ENCODE measurements around the gene TRABD.

Gene TRABD

GRCh38 chr22:50148166-50148500 lies 37.6 kb upstream of the TRABD start:
- no peak for DNase-seq (ENCODE audit: low read depth in 2 of 2)
- no peak overlapping the region for H3K4me3 ChIP-seq (replicated peaks in 1 of 2; ENCODE audit: low read depth in 2 of 2, low read length in 2 of 2)
- TF ChIP-seq, protein P1, sequence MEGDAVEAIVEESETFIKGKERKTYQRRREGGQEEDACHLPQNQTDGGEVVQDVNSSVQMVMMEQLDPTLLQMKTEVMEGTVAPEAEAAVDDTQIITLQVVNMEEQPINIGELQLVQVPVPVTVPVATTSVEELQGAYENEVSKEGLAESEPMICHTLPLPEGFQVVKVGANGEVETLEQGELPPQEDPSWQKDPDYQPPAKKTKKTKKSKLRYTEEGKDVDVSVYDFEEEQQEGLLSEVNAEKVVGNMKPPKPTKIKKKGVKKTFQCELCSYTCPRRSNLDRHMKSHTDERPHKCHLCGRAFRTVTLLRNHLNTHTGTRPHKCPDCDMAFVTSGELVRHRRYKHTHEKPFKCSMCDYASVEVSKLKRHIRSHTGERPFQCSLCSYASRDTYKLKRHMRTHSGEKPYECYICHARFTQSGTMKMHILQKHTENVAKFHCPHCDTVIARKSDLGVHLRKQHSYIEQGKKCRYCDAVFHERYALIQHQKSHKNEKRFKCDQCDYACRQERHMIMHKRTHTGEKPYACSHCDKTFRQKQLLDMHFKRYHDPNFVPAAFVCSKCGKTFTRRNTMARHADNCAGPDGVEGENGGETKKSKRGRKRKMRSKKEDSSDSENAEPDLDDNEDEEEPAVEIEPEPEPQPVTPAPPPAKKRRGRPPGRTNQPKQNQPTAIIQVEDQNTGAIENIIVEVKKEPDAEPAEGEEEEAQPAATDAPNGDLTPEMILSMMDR (IDR thresholded peaks at IDR 0.05; ENCODE audit: low read depth, low read length) = no peak

DNA sequence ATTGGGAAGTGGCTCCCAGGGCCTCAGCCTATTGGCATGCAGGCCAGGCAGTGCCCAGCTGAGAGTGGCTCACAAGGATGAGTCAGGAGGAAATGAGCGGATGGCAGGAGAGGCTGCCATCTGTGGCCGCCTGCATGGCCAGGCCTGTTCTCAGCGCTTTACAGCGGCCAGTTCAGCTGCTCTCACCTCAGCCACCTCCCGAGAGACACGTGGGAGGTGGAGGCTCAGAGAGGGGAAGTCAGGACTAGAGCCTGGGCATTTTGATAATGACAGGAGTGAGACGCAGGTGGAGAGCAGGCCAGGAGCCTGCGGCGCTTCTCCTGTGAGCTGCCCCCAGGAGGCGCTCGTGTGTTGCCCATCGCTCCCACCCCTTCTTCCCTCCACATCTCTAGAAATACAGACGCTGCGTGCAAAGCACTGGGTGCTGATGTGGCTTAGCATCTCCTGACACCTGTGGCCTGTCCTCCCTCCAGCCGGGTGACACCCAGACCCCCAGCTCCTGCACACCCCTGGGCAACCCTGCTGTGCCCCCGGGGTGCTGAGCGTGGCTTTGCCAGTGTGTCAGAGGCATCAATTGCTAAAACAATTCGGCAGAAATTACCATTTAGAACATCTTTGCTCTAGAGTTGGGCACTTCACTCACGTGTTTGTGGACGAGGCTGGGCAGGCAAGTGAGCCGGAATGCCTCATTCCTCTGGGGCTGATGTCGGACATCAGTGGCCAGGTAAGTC lies 36.6 kb upstream of the TRABD start:
- H3K4me3 ChIP-seq (replicated peaks in 1 of 2; ENCODE audit: low read depth in 2 of 2, low read length in 2 of 2) = no peak overlapping the region
- TF ChIP-seq, protein P1 (IDR thresholded peaks at IDR 0.05; ENCODE audit: low read depth, low read length) = peak; percentile 79
- peak; percentile 56 for DNase-seq (ENCODE audit: low read depth in 2 of 2)

GRCh38 chr22:50150161-50151129 lies 35.3 kb upstream of the TRABD start:
- TF ChIP-seq, protein P1 (IDR thresholded peaks at IDR 0.05; ENCODE audit: low read depth, low read length) = no peak
- DNase-seq (ENCODE audit: low read depth in 2 of 2) = no peak

DNA sequence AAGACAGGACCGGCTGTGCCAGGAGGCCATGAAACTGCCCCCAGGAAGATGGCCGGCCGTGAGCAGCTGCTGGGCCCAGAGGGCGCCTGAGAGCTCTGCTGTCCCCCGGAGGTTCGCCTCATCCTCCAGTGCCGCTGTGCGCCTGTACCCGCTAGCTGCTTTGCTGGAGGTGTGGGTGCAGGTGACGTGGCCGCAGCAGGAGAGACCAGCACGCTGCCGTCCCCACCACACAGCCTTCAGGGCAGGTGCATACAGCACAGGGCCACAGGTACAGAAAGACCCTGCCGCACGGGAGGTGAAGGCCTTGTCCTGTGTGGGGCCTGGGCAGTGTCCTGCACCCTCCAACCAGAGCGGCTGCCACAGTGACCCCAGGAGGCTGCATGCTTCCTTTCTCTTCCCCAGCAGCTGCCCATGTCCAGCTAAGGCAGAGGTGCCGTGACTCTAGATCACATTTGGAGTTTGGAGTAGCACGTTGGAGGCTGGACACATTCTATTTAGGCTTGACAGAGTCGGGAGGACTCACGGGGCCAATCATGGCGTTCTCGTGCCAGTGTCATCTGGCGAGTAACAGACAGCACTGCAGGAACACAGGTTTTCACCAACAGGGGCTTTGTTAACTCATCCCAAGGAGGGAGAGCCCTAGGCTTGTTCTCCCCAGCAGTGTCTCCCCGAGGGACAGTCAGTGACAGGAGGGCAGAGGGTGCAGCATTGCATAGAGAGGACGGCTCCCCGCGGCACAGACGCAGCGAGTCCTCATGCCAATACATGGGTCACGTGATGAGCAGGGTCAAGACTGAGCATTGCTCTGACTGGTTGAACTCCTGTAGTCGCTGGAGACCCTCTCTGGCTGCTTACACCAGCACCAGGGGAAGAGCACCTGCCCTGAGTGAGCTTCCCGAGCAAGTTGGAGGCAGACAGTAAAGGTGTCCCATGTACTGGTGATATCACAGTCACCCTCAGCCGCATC lies 33.9 kb upstream of the TRABD start:
- no peak for DNase-seq (ENCODE audit: low read depth in 2 of 2)
- TF ChIP-seq, protein P1 (IDR thresholded peaks at IDR 0.05; ENCODE audit: low read depth, low read length) = no peak
- no peak overlapping the region for H3K4me3 ChIP-seq (replicated peaks in 1 of 2; ENCODE audit: low read depth in 2 of 2, low read length in 2 of 2)

More at GRCh38 chr22:50150161-50151129, 35.3 kb upstream of the TRABD start:
- no peak overlapping the region for H3K4me3 ChIP-seq (replicated peaks in 1 of 2; ENCODE audit: low read depth in 2 of 2, low read length in 2 of 2)

GRCh38 chr22:50153056-50153755 lies 32.5 kb upstream of the TRABD start:
- DNase-seq (ENCODE audit: low read depth in 2 of 2) = no peak
- no peak overlapping the region for H3K4me3 ChIP-seq (replicated peaks in 1 of 2; ENCODE audit: low read depth in 2 of 2, low read length in 2 of 2)
- TF ChIP-seq, protein P1 (IDR thresholded peaks at IDR 0.05; ENCODE audit: low read depth, low read length) = no peak

DNA sequence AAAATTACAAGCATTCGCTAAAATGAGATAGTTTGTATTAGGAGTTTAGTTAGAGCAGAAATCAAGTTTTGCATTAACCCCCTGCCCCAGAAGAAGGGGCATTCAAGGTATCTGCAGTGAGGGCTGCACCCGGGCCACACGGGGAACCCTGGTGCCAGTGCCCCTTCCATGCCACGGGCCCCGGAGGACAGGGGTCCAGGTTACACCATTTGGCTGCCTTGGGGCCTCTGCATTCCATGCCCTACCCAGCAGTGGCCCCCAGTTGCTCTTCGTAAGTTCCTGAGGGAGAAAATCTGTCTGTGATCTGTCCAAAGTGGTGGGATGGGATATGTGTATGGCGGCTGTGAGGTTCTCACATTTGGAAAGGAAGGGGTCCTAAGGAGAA lies 32.0 kb upstream of the TRABD start:
- TF ChIP-seq, protein P1 (IDR thresholded peaks at IDR 0.05; ENCODE audit: low read depth, low read length) = no peak
- H3K4me3 ChIP-seq (replicated peaks in 1 of 2; ENCODE audit: low read depth in 2 of 2, low read length in 2 of 2) = no peak overlapping the region
- DNase-seq (ENCODE audit: low read depth in 2 of 2) = no peak

Measured in cardiac fibroblast (primary cell).